H54 (cell line): ENCODE data around the gene CSNK2B.

Experiments used
- DNase-seq: peaks from one replicate; pipeline ENCODE4 v3.0.0; 2011; ENCODE audit warnings: low spot score, mixed read lengths; ENCODE audit not compliant: insufficient read length
- FAIRE-seq: peaks from 3 replicates; lab custom pipeline; 2011; peaks lifted over from hg19 to GRCh38; lab: Jason Lieb, UNC
- POLR2A ChIP-seq: IDR thresholded peaks from 2 replicates; pipeline ENCODE4 v1.6.1; 2011; ENCODE audit warnings: low read depth, mild to moderate bottlenecking, low read length

Gene CSNK2B

DNA sequence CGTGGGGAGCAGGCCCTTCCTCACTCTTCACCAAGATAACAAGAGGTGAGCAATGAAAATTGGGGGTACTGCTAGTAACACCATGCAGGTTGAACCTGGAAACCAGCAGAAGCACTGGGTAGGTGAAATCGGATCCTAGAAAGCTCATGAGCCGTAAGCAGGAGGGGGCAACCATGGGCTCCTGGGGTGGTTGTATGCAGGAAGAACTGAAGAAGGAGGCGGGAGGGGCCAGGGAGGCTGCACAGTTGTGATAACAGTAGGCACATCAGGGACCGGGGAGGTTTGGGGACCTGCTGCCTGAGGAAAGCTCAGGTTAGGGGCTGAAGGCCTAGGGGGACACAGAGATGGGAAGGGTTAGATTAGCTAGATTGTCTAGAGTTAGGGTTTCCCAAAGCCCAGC lies 20.6 kb downstream of the CSNK2B start:
- TF ChIP-seq POLR2A = no peak
- no peak for FAIRE-seq
- no peak for DNase-seq

DNA sequence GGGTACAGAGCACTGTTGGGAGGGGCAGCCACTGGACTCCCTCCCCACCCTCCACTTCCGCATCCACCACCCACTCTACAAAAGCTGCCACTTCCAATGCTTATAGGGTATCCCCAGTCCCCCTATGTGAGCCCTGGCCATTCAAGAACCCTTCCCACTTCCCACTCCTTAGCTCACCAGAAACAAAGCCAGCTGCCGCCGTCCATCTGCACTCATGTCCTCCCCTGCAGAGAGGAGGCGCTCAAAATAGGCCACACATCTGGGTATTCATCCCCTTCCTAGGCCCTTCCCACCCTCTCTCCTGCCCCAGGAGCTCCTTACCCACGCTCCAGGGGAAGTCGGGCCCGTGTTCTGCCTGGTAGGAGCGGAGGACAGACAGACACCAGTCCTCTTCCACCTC lies 21.4 kb downstream of the CSNK2B start:
- no peak for DNase-seq
- FAIRE-seq = no peak
- TF ChIP-seq POLR2A = no peak

DNA sequence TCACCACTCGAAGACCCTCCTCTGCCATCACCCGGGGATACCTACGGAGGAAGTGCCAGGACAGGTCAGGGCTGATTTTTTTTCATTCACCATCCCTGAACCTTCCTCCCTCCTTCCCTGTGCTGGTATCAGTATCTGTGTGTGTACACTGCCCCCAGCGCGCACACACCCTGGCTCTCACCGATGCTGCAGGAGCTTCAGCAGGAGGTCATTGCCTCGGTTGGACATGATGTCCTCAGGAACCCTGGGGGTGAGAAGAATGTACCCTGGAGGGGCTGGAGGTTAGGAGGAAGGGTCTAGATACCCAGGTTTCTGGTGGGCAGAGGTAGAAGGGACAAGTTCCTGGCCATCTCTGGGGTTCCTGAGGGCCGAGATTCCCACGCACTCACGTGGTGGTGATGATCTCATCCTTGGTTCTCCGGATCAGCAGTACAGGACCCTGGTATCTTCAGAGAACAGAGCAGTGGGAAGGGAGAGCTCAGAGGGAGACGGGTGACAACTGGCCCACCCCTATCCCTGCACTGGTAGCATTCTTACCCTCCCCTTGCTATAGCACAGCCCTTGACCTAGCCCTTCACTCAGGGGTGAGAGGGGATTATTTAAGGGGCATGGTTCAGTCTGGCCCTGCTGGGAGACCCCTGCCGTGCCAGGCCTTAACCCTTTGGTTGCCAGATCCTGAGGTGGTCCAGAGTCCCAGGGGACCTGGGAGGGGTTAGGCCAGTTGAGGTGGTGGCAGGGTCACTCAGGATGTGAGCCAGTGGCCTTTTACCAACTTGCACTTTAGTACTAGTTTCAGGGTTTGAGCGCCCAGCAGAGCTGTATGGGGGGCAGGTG lies 22.2 kb downstream of the CSNK2B start:
- TF ChIP-seq POLR2A = no peak
- FAIRE-seq = no peak
- no peak for DNase-seq

DNA sequence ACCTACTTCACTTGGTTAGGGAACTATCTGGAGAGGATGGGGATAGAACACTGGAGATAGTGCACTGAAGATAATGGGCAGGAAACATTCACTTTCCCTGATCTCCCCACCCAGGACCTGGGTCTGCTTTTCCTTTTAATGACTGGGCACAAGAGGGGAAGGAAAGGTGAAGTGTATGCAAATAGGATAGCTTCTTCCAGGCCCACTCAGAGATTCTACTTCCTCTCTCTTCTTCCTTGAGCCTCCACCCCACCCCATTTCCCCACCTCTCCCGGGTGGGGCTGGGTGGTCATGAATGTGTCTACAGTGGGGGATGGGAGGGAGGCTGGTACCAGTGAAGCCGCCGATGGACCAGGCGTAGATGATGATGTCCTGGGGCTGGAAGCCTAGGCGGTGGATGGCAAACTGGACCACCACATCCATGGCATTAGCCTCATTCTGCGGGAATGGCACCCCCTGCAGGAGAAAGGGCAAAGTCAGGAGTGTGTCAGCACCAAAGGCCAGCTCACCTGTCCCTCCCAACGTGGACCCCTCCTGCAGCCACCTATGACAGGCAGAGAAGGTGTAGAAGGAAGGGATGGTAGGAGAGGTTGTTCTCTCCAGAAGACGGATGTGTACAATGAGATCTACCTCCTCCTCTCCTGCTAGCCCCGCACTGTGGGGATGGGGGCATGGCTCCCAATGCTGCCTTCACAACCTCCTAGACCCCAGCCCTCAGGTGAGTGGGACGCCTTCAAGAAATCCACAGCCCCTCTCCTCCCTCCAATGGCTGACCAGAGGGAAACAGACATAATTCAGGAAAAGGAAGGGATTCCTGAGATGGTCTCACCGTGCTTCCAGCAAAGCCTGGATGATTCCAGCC lies 23.6 kb downstream of the CSNK2B start:
- FAIRE-seq (no peak), DNase-seq (no peak)
- no peak for TF ChIP-seq POLR2A

GRCh38 chr6:31690231-31691077 lies 24.6 kb downstream of the CSNK2B start:
- DNase-seq (no peak), FAIRE-seq (no peak)
- no peak for TF ChIP-seq POLR2A

DNA sequence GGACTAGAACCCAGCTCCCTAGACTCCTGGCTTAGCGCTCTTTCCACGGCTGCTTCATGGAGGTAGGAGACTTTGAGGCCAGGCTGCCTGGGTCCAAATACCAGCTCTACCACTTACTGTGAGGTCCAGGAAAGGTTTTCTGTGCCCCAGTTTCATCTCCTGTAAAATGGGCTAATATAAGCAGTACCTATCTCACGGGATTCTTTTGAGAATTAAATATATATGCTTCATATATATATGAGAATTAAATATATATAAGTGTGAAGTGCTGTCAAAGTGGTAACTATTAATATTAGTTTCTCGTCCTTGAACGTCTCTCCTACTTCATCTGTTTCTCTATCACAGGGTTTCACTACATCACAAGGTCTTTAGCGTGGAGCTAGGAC lies 25.2 kb downstream of the CSNK2B start:
- no peak for FAIRE-seq
- TF ChIP-seq POLR2A = no peak
- no peak for DNase-seq

GRCh38 chr6:31691564-31692108 lies 25.8 kb downstream of the CSNK2B start:
- no peak for FAIRE-seq
- TF ChIP-seq POLR2A = no peak
- DNase-seq = no peak

- FAIRE-seq (no peak), DNase-seq (no peak)
- no peak for TF ChIP-seq POLR2A
Measured at GRCh38 chr6:31692353-31692752, 26.5 kb downstream of the CSNK2B start.

DNA sequence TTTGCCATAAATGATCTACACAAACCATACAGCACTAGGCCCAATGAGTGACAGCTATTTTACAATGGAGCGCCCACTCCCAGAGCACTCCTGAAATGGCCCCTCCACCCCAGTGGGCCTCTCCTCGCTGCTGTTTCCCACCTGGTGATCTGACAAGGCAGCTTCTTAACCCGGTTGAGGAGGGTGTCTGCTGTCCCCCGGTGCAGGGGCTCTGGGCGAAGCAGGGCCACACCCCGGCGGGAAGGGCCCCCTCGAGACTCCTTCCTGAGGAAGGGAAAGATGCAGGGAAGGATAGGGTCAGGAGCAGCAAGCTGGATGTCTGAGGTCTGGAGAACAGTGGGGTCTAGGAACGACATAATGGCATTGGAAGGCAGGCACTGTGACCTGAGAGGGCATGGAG lies 27.0 kb downstream of the CSNK2B start:
- DNase-seq = no peak
- no peak for FAIRE-seq
- no peak for TF ChIP-seq POLR2A

DNA sequence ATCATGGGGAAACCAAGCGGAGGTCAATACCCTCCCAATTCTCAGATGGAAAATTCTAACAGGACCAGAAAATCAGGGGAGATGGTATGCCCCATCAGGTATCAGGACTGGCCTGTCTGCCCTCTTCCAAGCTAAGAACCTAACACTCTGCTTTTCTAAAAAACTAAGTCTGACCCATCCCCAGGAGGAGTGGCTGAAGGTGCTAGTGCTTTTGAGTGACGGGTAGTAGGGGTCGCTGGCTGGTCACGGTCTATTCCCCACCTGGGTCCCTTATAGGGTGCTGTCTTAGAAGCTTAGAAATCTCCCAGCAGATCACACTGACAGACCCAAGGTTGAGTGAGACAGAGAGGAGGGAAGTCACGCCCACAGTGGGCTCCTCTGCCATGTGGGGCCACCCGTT lies 27.7 kb downstream of the CSNK2B start:
- no peak for FAIRE-seq
- DNase-seq = no peak
- TF ChIP-seq POLR2A = no peak

DNA sequence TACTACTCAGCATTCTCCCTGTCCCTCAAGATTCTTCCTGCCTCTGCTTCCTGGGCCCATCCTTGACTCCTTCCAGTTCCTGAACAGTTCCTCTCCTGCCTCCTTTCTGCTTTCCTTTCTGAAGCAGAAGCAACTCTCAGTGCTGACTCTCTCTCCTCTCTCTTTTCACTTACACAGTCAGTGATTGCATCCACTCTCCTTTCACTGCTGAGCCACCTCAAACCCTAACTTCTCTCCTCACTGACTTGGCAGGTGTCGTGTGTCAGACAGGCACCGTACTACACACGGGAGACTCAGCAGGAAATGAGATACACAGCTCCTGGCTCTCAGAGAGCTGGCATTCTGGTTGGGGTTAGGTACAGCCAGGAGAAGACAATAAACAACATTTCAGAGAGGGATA lies 31.7 kb downstream of the CSNK2B start:
- no peak for TF ChIP-seq POLR2A
- no peak for FAIRE-seq
- DNase-seq = no peak

- DNase-seq (no peak), FAIRE-seq (no peak)
- TF ChIP-seq POLR2A = no peak
Measured at GRCh38 chr6:31700740-31701401, 35.0 kb downstream of the CSNK2B start.
